Measurements from ENCODE around the gene EIF4H.

EIF4H gene

DNA sequence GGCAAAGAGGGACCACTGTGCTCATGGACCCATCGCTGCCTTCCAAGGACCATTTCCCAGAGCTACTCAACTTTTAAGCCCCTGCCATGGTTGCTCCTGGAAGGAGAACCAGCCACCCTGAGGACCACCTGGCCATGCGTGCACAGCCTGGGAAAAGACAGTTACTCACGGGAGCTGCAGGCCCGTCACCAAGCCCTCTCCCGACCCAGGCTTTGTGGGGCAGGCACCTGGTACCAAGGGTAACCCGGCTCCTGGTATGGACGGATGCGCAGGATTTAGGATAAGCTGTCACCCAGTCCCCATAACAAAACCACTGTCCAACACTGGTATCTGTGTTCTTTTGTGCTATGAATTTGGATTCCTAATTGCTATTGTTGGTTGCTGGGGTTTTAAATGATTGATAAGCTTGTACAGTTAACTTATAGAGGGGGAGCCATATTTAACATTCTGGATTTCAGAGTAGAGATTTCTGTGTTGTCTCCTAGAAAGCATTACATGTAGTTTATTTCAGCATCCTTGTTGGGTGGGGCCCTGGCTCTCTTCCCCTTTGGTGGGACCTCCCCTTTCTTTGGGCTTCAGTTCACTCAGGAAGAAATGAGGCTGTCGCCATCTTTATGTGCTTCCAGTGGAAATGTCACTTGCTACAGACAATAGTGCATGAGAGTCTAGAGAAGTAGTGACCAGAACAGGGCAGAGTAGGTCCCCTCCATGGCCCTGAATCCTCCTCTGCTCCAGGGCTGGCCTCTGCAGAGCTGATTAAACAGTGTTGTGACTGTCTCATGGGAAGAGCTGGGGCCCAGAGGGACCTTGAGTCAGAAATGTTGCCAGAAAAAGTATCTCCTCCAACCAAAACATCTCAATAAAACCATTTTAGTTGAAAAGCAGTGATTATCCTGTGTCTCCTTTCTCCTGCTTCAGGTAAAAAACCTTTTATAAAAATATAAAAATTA lies 55.1 kb downstream of the EIF4H start:
- DNase-seq: no peak

- no peak for DNase-seq
Observed at GRCh38 chr7:74230446-74231231, 56.5 kb downstream of the EIF4H start.

DNA sequence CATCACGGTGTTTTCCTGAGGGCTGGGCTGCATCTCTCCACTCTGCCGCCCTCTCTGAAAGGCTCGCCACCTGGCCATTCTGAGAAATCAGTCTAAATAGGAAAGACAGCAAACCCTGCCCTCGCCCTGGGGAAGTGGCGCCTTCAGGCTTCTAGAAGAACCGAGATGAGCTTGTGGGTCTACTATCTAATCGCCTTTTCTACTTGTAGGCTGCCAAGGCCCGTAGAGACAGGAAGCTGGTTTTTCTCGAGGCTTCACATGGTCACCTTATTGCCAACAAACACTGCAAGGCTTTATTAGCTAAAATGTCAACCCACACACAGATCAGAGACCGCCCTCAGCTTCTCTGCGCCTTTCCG lies 57.1 kb downstream of the EIF4H start:
- DNase-seq: no peak

DNA sequence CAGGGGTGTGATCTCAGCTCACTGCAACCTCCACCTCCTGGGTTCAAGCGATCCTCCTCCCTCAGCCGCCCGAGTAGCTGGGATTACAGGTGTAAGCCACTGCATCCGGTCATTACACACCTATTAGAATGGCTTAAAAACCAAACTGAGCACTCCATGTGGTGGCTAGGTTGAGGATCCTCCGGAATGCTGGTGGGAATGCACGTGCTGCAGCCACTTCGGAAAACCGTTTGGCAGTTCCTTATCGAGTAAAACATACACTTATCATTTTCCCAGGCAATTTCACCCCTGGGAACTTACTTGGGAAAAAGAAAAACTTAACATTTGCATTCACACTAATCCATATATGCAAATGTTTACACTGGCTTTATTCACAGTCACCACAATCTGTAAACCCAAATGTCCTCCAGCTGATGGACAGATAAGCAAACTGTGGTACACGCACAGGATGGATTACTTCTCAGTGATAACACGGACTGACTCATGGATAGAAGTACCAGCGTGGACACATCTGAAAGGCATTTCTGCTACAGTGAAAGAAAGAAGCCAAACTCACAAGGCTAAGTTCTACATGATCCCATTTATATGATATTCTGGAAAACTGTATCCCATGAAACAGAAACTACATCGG lies 59.6 kb downstream of the EIF4H start:
- no peak for DNase-seq

GRCh38 chr7:74235518-74236268 lies 61.5 kb downstream of the EIF4H start:
- no peak for DNase-seq

- DNase-seq: no peak
Observed at GRCh38 chr7:74236284-74236683, 62.1 kb downstream of the EIF4H start.

- no peak for DNase-seq
Observed at GRCh38 chr7:74240482-74240881, 66.3 kb downstream of the EIF4H start.

DNA sequence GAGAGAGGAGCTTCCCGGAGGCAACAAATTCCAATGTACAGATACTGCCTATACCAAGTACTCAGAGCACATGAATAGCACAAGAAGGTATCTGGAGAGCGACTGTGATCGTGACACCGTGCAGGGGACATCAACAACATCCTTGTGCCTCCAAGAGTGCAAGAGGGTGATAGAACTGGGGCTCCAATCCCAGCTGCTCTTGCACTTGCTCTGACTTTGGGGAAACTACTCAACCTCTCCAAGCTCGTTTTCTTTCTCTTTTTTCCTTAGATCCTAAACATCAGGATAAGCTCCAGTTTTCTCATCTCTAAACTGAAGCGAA lies 67.9 kb downstream of the EIF4H start:
- DNase-seq: no peak

GRCh38 chr7:74246497-74246896 lies 72.3 kb downstream of the EIF4H start:
- no peak for DNase-seq

Data from DMS79 (cell line).